Neuronal stem cell (in vitro differentiated cells): Measurements from ENCODE around the gene TXK.

Experiments used
- DNase-seq: peaks from one replicate; pipeline ENCODE4 v3.0.0-alpha.2; 2013; ENCODE audit warnings: low spot score
- H2AFZ ChIP-seq: one replicate; pipeline ENCODE4 v1.6.1; 2013; ENCODE audit warnings: mild to moderate bottlenecking, low read length, inconsistent platforms
- H2AK5ac ChIP-seq: 2 replicates; pipeline ENCODE4 v1.6.1; 2013; ENCODE audit warnings: low read depth, mild to moderate bottlenecking, inconsistent platforms, low read length, moderate library complexity, mixed read lengths
- H2BK120ac ChIP-seq: 2 replicates; pipeline ENCODE4 v1.6.1; 2013; ENCODE audit warnings: low read depth, mild to moderate bottlenecking, inconsistent platforms, low read length, moderate library complexity, mixed read lengths
- H2BK12ac ChIP-seq: one replicate; pipeline ENCODE4 v1.6.1; 2013; ENCODE audit warnings: low read length, inconsistent platforms
- H2BK15ac ChIP-seq: 2 replicates; pipeline ENCODE4 v1.6.1; 2013; ENCODE audit warnings: mild to moderate bottlenecking, low read length, inconsistent platforms, mixed read lengths
- H2BK5ac ChIP-seq: one replicate; pipeline ENCODE4 v1.6.1; 2013; ENCODE audit warnings: inconsistent platforms, mild to moderate bottlenecking, low read length, moderate library complexity
- H3K14ac ChIP-seq: one replicate; pipeline ENCODE4 v1.6.1; 2013; ENCODE audit warnings: low read length, inconsistent platforms
- H3K18ac ChIP-seq: 2 replicates; pipeline ENCODE4 v1.6.1; 2013; ENCODE audit warnings: low read length, inconsistent platforms
- H3K23ac ChIP-seq: 2 replicates; pipeline ENCODE4 v1.6.1; 2013; ENCODE audit warnings: low read depth, mild to moderate bottlenecking, mixed read lengths, low read length, inconsistent platforms; ENCODE audit not compliant: poor library complexity
- H3K27ac ChIP-seq: replicated peaks from 3 replicates; pipeline ENCODE4 v1.5.1; 2013; ENCODE audit warnings: low read length, inconsistent platforms
- H3K27me3 ChIP-seq, 3 experiments: 2 replicates each; pipeline ENCODE4 v1.6.1; 2013; ENCODE audit warnings: low read length in 3 of 3, mild to moderate bottlenecking in 2 of 3, inconsistent platforms in 1 of 3, low read depth in 1 of 3, mixed read lengths in 1 of 3, moderate library complexity in 1 of 3; ENCODE audit not compliant: control insufficient read depth in 3 of 3, insufficient read depth in 3 of 3
- H3K36me3 ChIP-seq, 2 donors: replicated peaks in 1 of 2; 2 replicates each; pipeline ENCODE4 v1.6.1; 2013; ENCODE audit warnings: low read length in 2 of 2; ENCODE audit not compliant: control insufficient read depth in 2 of 2, insufficient read depth in 2 of 2
- H3K4ac ChIP-seq: 2 replicates; pipeline ENCODE4 v1.6.1; 2013; ENCODE audit warnings: inconsistent platforms, mild to moderate bottlenecking, low read length, moderate library complexity
- H3K4me1 ChIP-seq, 2 donors: 1 replicate in 1 of 2; 2 replicates in 1 of 2; pipeline ENCODE4 v1.6.1; 2013; ENCODE audit warnings: low read length in 2 of 2, low read depth in 1 of 2; ENCODE audit not compliant: control insufficient read depth in 2 of 2, insufficient read depth in 1 of 2
- H3K4me2 ChIP-seq: one replicate; pipeline ENCODE4 v1.6.1; 2013; ENCODE audit warnings: mild to moderate bottlenecking, low read length, inconsistent platforms; ENCODE audit not compliant: insufficient read depth, poor library complexity, severe bottlenecking
- H3K4me3 ChIP-seq, 2 donors: 2 replicates each; pipeline ENCODE4 v1.5.1; 2013; ENCODE audit warnings: low read length in 2 of 2, mild to moderate bottlenecking in 2 of 2, inconsistent platforms in 1 of 2, moderate library complexity in 1 of 2
- H3K79me1 ChIP-seq: one replicate; pipeline ENCODE4 v1.6.1; 2013; ENCODE audit warnings: low read depth, mild to moderate bottlenecking, inconsistent platforms, low read length, moderate library complexity
- H3K9ac ChIP-seq: one replicate; pipeline ENCODE4 v1.6.1; 2013; ENCODE audit warnings: mild to moderate bottlenecking, low read depth, low read length, inconsistent platforms; ENCODE audit not compliant: poor library complexity
- H3K9me3 ChIP-seq, 2 donors: replicated peaks in 1 of 2; 2 replicates each; pipeline versions ENCODE3 to v1.6.1; 2013; ENCODE audit warnings: low read length in 2 of 2, mild to moderate bottlenecking in 2 of 2, inconsistent platforms in 1 of 2, low read depth in 1 of 2, mixed read lengths in 1 of 2, moderate library complexity in 1 of 2; ENCODE audit not compliant: control insufficient read depth in 2 of 2, insufficient read depth in 1 of 2
- H4K8ac ChIP-seq: one replicate; pipeline ENCODE4 v1.6.1; 2013; ENCODE audit warnings: low read depth, mild to moderate bottlenecking, inconsistent platforms, low read length, moderate library complexity
- H4K91ac ChIP-seq: one replicate; pipeline ENCODE4 v1.6.1; 2013; ENCODE audit warnings: low read length, low read depth, mild to moderate bottlenecking, inconsistent platforms; ENCODE audit not compliant: poor library complexity
- WGBS, 2 donors: extraction: QIAGEN DNeasy Blood & Tissue Kit; methylation state at CpG; one replicate each; pipeline ENCODE4 v1.1.7; 2013; ENCODE audit warnings: missing lambda C conversion rate in 2 of 2, mixed read lengths in 1 of 2; ENCODE audit not compliant: insufficient read length in 2 of 2, insufficient replicate concordance in 1 of 2; ENCODE audit errors: extremely low coverage in 2 of 2; 5-methylcytosine and 5-hydroxymethylcytosine counted together

TXK gene

GRCh38 chr4:48149827-48150370 is 15.8 kb upstream of the TXK start:
- WGBS, 2 donors: no CpG with 5 or more reads among the region's 3 CpGs
- no peak overlapping the region for H3K4me2 ChIP-seq
- H3K23ac ChIP-seq: no peak overlapping the region
- no peak overlapping the region for H2BK12ac ChIP-seq
- H3K9me3 ChIP-seq: peaks cover 0 to 3% of the 10 kb centered on the region in 2 donors
- H3K18ac ChIP-seq: no peak overlapping the region
- no peak overlapping the region for H3K4ac ChIP-seq
- no peak overlapping the region for H4K91ac ChIP-seq
- no peak overlapping the region for H2AK5ac ChIP-seq
- H3K79me1 ChIP-seq: no peaks in the 10 kb centered on the region
- H3K9ac ChIP-seq: no peak overlapping the region
- no peak overlapping the region for H2BK120ac ChIP-seq
- no peak overlapping the region for H3K27ac ChIP-seq
- H3K36me3 ChIP-seq: no peaks in the 10 kb centered on the region
- no peak overlapping the region for H3K4me3 ChIP-seq
- DNase-seq: no peak
- no peak overlapping the region for H4K8ac ChIP-seq
- no peak overlapping the region for H2BK15ac ChIP-seq
- H2BK5ac ChIP-seq: no peak overlapping the region
- H2AFZ ChIP-seq: no peak overlapping the region
- H3K14ac ChIP-seq: no peak overlapping the region
- no peaks in the 10 kb centered on the region for H3K4me1 ChIP-seq
- no peaks in the 10 kb centered on the region for H3K27me3 ChIP-seq

GRCh38 chr4:48147621-48148020 is 13.6 kb upstream of the TXK start:
- no peak overlapping the region for H4K91ac ChIP-seq
- no peak overlapping the region for H3K4me3 ChIP-seq

GRCh38 chr4:48141048-48141447 is 7.0 kb upstream of the TXK start:
- Histone ChIP-seq H2BK5ac (no peak overlapping the region), H4K91ac (no peak overlapping the region), H2BK120ac (no peak overlapping the region), H3K27me3 (no peaks in the 10 kb centered on the region), H2BK12ac (no peak overlapping the region), H2AFZ (no peak overlapping the region), H3K4ac (no peak overlapping the region), H3K79me1 (no peaks in the 10 kb centered on the region), H3K23ac (no peak overlapping the region), H3K27ac (no peak overlapping the region), H4K8ac (no peak overlapping the region), H3K9me3 (no peaks in the 10 kb centered on the region), H3K18ac (no peak overlapping the region), H3K36me3 (no peaks in the 10 kb centered on the region), H3K4me3 (no peak overlapping the region), H3K4me1 (no peaks in the 10 kb centered on the region), H2AK5ac (no peak overlapping the region), H3K9ac (no peak overlapping the region), H2BK15ac (no peak overlapping the region), H3K4me2 (no peak overlapping the region), H3K14ac (no peak overlapping the region)
- DNase-seq: no peak
- WGBS, 2 donors: no CpG with 5 or more reads among the region's 2 CpGs

More at GRCh38 chr4:48147621-48148020, 13.6 kb upstream of the TXK start:
- Histone ChIP-seq H3K4ac (no peak overlapping the region), H3K27me3 (no peaks in the 10 kb centered on the region), H3K4me2 (no peak overlapping the region), H3K79me1 (no peaks in the 10 kb centered on the region), H3K18ac (no peak overlapping the region), H3K27ac (no peak overlapping the region), H3K9ac (no peak overlapping the region), H2BK12ac (no peak overlapping the region), H3K23ac (no peak overlapping the region), H2AK5ac (no peak overlapping the region), H2AFZ (no peak overlapping the region), H2BK15ac (no peak overlapping the region), H3K14ac (no peak overlapping the region), H3K4me1 (no peaks in the 10 kb centered on the region), H4K8ac (no peak overlapping the region), H3K9me3 (peaks cover 0 to 3% of the 10 kb centered on the region in 2 donors), H2BK5ac (no peak overlapping the region), H2BK120ac (no peak overlapping the region), H3K36me3 (no peaks in the 10 kb centered on the region)
- no peak for DNase-seq
- no CpG with 5 or more reads among the region's 1 CpG for WGBS, 2 donors

GRCh38 chr4:48139691-48140090 is 5.6 kb upstream of the TXK start:
- DNase-seq: no peak
- H3K23ac ChIP-seq: no peak overlapping the region

More at GRCh38 chr4:48139691-48140090, 5.6 kb upstream of the TXK start:
- Histone ChIP-seq H2BK12ac (no peak overlapping the region), H2BK120ac (no peak overlapping the region), H2AFZ (no peak overlapping the region), H2BK5ac (no peak overlapping the region), H3K14ac (no peak overlapping the region), H4K8ac (no peak overlapping the region), H2AK5ac (no peak overlapping the region), H3K79me1 (no peaks in the 10 kb centered on the region), H3K27me3 (no peaks in the 10 kb centered on the region), H3K9me3 (no peaks in the 10 kb centered on the region), H3K4me3 (no peak overlapping the region), H3K4ac (no peak overlapping the region), H3K4me1 (no peaks in the 10 kb centered on the region), H3K18ac (no peak overlapping the region), H3K4me2 (no peak overlapping the region), H3K27ac (no peak overlapping the region), H4K91ac (no peak overlapping the region), H3K36me3 (no peaks in the 10 kb centered on the region), H2BK15ac (no peak overlapping the region), H3K9ac (no peak overlapping the region)
- WGBS, 2 donors: no CpG with 5 or more reads among the region's 3 CpGs
